CD4-positive, alpha-beta memory T cell (primary cell): ENCODE data around the gene INTS15. TPM values are rescaled to one million over a fixed set of nuclear protein-coding genes. Genes with fewer than 3 reads are reported as not detected.

ENCODE experiments used
- CTCF ChIA-PET: fragments of 350-600 bp; sonication (Branson Sonifier 250); formaldehyde crosslinking; loops from one replicate; lab custom pipeline; 2021; ENCODE audit warnings: inconsistent platforms; ENCODE audit not compliant: partially characterized antibody; lab: Charles Lee
- POLR2A ChIA-PET: fragments of 350-600 bp; sonication (Branson Sonifier 250); formaldehyde crosslinking; loops from one replicate; lab custom pipeline; 2021; ENCODE audit not compliant: partially characterized antibody; lab: Charles Lee
- DNase-seq, 5 donors: peaks; one replicate each; pipeline versions ENCODE4 v3.0.0 to v3.0.0-alpha.2; 2020 to 2022; ENCODE audit warnings: mixed read lengths in 1 of 5
- H3K27ac ChIP-seq: one replicate; pipeline ENCODE4 v1.7.0; 2013; ENCODE audit warnings: low read depth, low read length
- H3K27me3 ChIP-seq: 2 replicates; pipeline ENCODE4 v1.7.0; 2013; ENCODE audit warnings: mild to moderate bottlenecking, low read length, moderate library complexity; ENCODE audit not compliant: insufficient read depth
- H3K36me3 ChIP-seq: 2 replicates; pipeline ENCODE4 v1.7.0; 2013; ENCODE audit warnings: mild to moderate bottlenecking, low read length, moderate library complexity; ENCODE audit not compliant: insufficient read depth
- H3K4me1 ChIP-seq: 2 replicates; pipeline ENCODE4 v1.7.0; 2013; ENCODE audit warnings: mild to moderate bottlenecking, low read length, moderate library complexity; ENCODE audit not compliant: insufficient read depth
- H3K4me3 ChIP-seq, 2 donors: one replicate each; pipeline ENCODE4 v1.7.0; 2013; ENCODE audit warnings: low read length in 2 of 2, mild to moderate bottlenecking in 1 of 2
- H3K9me3 ChIP-seq, 2 donors: one replicate each; pipeline ENCODE4 v1.7.0; 2013; ENCODE audit warnings: low read length in 2 of 2, control low read depth in 1 of 2; ENCODE audit not compliant: control insufficient read depth in 1 of 2
- H3K27ac Mint-ChIP-seq, 7 donors: one replicate each; pipeline ENCODE4 v1.8.0; 2020 to 2021; ENCODE audit warnings: mixed read lengths in 7 of 7, mild to moderate bottlenecking in 6 of 7, inconsistent platforms in 3 of 7, moderate library complexity in 3 of 7
- H3K27me3 Mint-ChIP-seq, 2 donors: one replicate each; pipeline ENCODE4 v1.8.0; 2020 to 2021; ENCODE audit warnings: mixed read lengths in 2 of 2
- H3K36me3 Mint-ChIP-seq, 2 donors: one replicate each; pipeline ENCODE4 v1.8.0; 2020 to 2021; ENCODE audit warnings: mixed read lengths in 2 of 2, inconsistent platforms in 1 of 2, mild to moderate bottlenecking in 1 of 2
- H3K4me1 Mint-ChIP-seq, 4 donors: one replicate each; pipeline ENCODE4 v1.8.0; 2020 to 2021; ENCODE audit warnings: mixed read lengths in 4 of 4, mild to moderate bottlenecking in 1 of 4
- H3K4me3 Mint-ChIP-seq, 8 donors: one replicate each; pipeline ENCODE4 v1.8.0; 2020 to 2021; ENCODE audit warnings: mixed read lengths in 8 of 8, mild to moderate bottlenecking in 7 of 8, moderate library complexity in 6 of 8, inconsistent platforms in 3 of 8
- H3K9me3 Mint-ChIP-seq, 8 donors: one replicate each; pipeline ENCODE4 v1.8.0; 2020 to 2021; ENCODE audit warnings: mixed read lengths in 8 of 8, mild to moderate bottlenecking in 5 of 8, inconsistent platforms in 3 of 8, moderate library complexity in 1 of 8
- intact Hi-C: fragments of 100-400 bp; cut with micrococcal nuclease; formaldehyde crosslinking; loops from one replicate; pipeline ENCODE4 v1.15.1; 2023
- polyA plus RNA-seq, 2 donors: library from polyadenylated mRNA; unstranded; fragments of 300-500 nt; fragmentation: Illumina TruSeq; gene quantifications; one replicate each; pipeline ENCODE4 v1.2.3, GENCODE V29; 2021
- total RNA-seq, 2 experiments: library from RNA; stranded (reverse); gene quantifications; one replicate each; pipeline ENCODE4 v1.2.3, GENCODE V29; 2021

Gene INTS15
- total and polyA plus RNA-seq, 4 experiments from 2014 or later = 25.4 to 62.1 (median 47.0) TPM

GRCh38 chr7:6588566-6588965, 1.3 kb upstream of the INTS15 start:
- no peaks in the 10 kb centered on the region for H3K9me3 Mint-ChIP-seq
- Histone ChIP-seq H3K4me1 (peaks cover 23% of the 10 kb centered on the region), H3K9me3 (no peaks in the 10 kb centered on the region), H3K4me3 (no peak overlapping the region), H3K27me3 (no peaks in the 10 kb centered on the region), H3K27ac (no peak overlapping the region), H3K36me3 (peaks cover 36% of the 10 kb centered on the region)
- peak overlapping the region in 7 of 8 donors; percentile 26 to 75 (median 54) for H3K4me3 Mint-ChIP-seq
- ChIA-PET POLR2A (interaction anchor here (0.9 to 3.5 kb wide), 3 partner anchors 11 to 48 kb away, joined by 3 to 33 read pairs (median 3); partner anchors contain the start of gene ZDHHC4), CTCF (interaction anchor here (0.7 to 1.5 kb wide), 3 partner anchors 11 to 38 kb away, joined by 3 read pairs; partner anchors contain the start of gene ZDHHC4)
- peaks cover 9 to 37% (median 19%) of the 10 kb centered on the region in 4 donors for H3K4me1 Mint-ChIP-seq
- peaks cover 22 to 52% of the 10 kb centered on the region in 2 donors for H3K36me3 Mint-ChIP-seq
- DNase-seq = no peak
- intact Hi-C loops = loop anchor here (5.0 kb wide), 1 partner anchor 269 kb away; no protein-coding TSS in a partner anchor
- no peaks in the 10 kb centered on the region for H3K27me3 Mint-ChIP-seq
- H3K27ac Mint-ChIP-seq = peak overlapping the region in 6 of 7 donors; percentile 36 to 94 (median 86)

- H3K27ac ChIP-seq = no peak overlapping the region
- intact Hi-C loops = loop anchor here (5.0 kb wide), 1 partner anchor 268 kb away; no protein-coding TSS in a partner anchor
- H3K27me3 Mint-ChIP-seq = no peaks in the 10 kb centered on the region
- H3K4me1 Mint-ChIP-seq = peaks cover 10 to 40% (median 20%) of the 10 kb centered on the region in 4 donors
- H3K9me3 Mint-ChIP-seq = no peaks in the 10 kb centered on the region
- peaks cover 23% of the 10 kb centered on the region for H3K4me1 ChIP-seq
- peak overlapping the region in 6 of 7 donors; percentile 42 to 94 (median 86) for H3K27ac Mint-ChIP-seq
- no peaks in the 10 kb centered on the region for H3K27me3 ChIP-seq
- ChIA-PET POLR2A (interaction anchor here (1.0 to 3.5 kb wide), 8 partner anchors 11 to 142 kb away, joined by 3 to 33 read pairs (median 4); partner anchors contain the start of genes DAGLB and ZDHHC4), CTCF (interaction anchor here (1.0 to 1.9 kb wide), 3 partner anchors 12 to 268 kb away, joined by 3 to 10 read pairs (median 3); partner anchors contain the start of gene ZDHHC4)
- peaks cover 36% of the 10 kb centered on the region for H3K36me3 ChIP-seq
- H3K4me3 Mint-ChIP-seq = peak overlapping the region; percentile 58 to 75 (median 68)
- H3K4me3 ChIP-seq = peak overlapping the region in 1 of 2 donors; percentile 92
- H3K36me3 Mint-ChIP-seq = peaks cover 22 to 53% of the 10 kb centered on the region in 2 donors
- DNase-seq = no peak
- no peaks in the 10 kb centered on the region for H3K9me3 ChIP-seq
Measured at GRCh38 chr7:6589151-6589828, 531 bp upstream of the INTS15 start.

GRCh38 chr7:6590645-6591110, 857 bp downstream of the INTS15 start:
- peaks cover 24 to 52% of the 10 kb centered on the region in 2 donors for H3K36me3 Mint-ChIP-seq
- ChIA-PET CTCF (interaction anchor here (0.9 to 2.5 kb wide), 7 partner anchors 13 to 154 kb away, joined by 3 to 10 read pairs (median 3); partner anchors contain the start of gene ZDHHC4), POLR2A (interaction anchor here (0.6 to 3.5 kb wide), 9 partner anchors 10 to 112 kb away, joined by 3 to 33 read pairs (median 3); partner anchors contain the start of genes ZDHHC4 and ZNF316)
- no peak for DNase-seq
- peak overlapping the region; percentile 34 to 92 for H3K4me3 ChIP-seq
- peak overlapping the region; percentile 72 for H3K27ac ChIP-seq
- peaks cover 38% of the 10 kb centered on the region for H3K36me3 ChIP-seq
- no peaks in the 10 kb centered on the region for H3K9me3 Mint-ChIP-seq
- peak overlapping the region; percentile 89 to 93 (median 91) for H3K4me3 Mint-ChIP-seq
- peaks cover 23% of the 10 kb centered on the region for H3K4me1 ChIP-seq
- intact Hi-C loops = loop anchor here (1.0 to 5.0 kb wide), 5 partner anchors 13 to 734 kb away; partner anchors contain the start of genes ZDHHC4, ZNF12 and ZNF316
- no peaks in the 10 kb centered on the region for H3K27me3 Mint-ChIP-seq
- peaks cover 11 to 43% (median 20%) of the 10 kb centered on the region in 4 donors for H3K4me1 Mint-ChIP-seq
- no peaks in the 10 kb centered on the region for H3K9me3 ChIP-seq
- H3K27ac Mint-ChIP-seq = peak overlapping the region; percentile 89 to 98 (median 94)
- H3K27me3 ChIP-seq = no peaks in the 10 kb centered on the region

- no peak for DNase-seq
- Histone ChIP-seq H3K27ac (no peak overlapping the region), H3K4me1 (no peaks in the 10 kb centered on the region), H3K4me3 (no peak overlapping the region), H3K27me3 (no peaks in the 10 kb centered on the region), H3K36me3 (peaks cover 54% of the 10 kb centered on the region), H3K9me3 (no peaks in the 10 kb centered on the region)
- POLR2A ChIA-PET = interaction anchor here (1.2 kb wide), 1 partner anchor 11 kb away, joined by 3 read pairs; the partner anchor contains the start of gene INTS15
- Mint-ChIP-seq H3K27me3 (no peaks in the 10 kb centered on the region), H3K4me1 (peaks cover 6 to 22% (median 7%) of the 10 kb centered on the region in 4 donors), H3K9me3 (no peaks in the 10 kb centered on the region), H3K27ac (peak overlapping the region in 1 of 7 donors; percentile 66), H3K4me3 (no peak overlapping the region), H3K36me3 (peaks cover 45 to 69% of the 10 kb centered on the region in 2 donors)
- CTCF ChIA-PET = interaction anchor here (0.9 to 1.0 kb wide), 2 partner anchors 11 to 21 kb away, joined by 3 to 6 read pairs; no protein-coding TSS in a partner anchor
- intact Hi-C loops = no loop called here
Measured at GRCh38 chr7:6600093-6600492, 10.3 kb downstream of the INTS15 start.

GRCh38 chr7:6604458-6604857, 14.6 kb downstream of the INTS15 start:
- CTCF ChIA-PET = interaction anchor here (1.2 kb wide), 1 partner anchor 88 kb away, joined by 4 read pairs; no protein-coding TSS in a partner anchor
- Histone ChIP-seq H3K9me3 (no peaks in the 10 kb centered on the region), H3K27ac (no peak overlapping the region), H3K4me3 (no peak overlapping the region), H3K4me1 (no peaks in the 10 kb centered on the region), H3K27me3 (no peaks in the 10 kb centered on the region), H3K36me3 (peaks cover 31% of the 10 kb centered on the region)
- no peak overlapping the region for H3K4me3 Mint-ChIP-seq
- peaks cover 23 to 52% of the 10 kb centered on the region in 2 donors for H3K36me3 Mint-ChIP-seq
- H3K4me1 Mint-ChIP-seq = peaks cover 6 to 12% (median 6%) of the 10 kb centered on the region in 4 donors
- DNase-seq = no peak
- no peak overlapping the region for H3K27ac Mint-ChIP-seq
- peaks cover 0 to 2% (median 0%) of the 10 kb centered on the region in 8 donors for H3K9me3 Mint-ChIP-seq
- POLR2A ChIA-PET = no interaction called here
- intact Hi-C loops = no loop called here
- no peaks in the 10 kb centered on the region for H3K27me3 Mint-ChIP-seq

GRCh38 chr7:6606866-6607583, 17.2 kb downstream of the INTS15 start:
- no peak overlapping the region for H3K27ac Mint-ChIP-seq
- Histone ChIP-seq H3K27me3 (no peaks in the 10 kb centered on the region), H3K27ac (no peak overlapping the region), H3K36me3 (peaks cover 22% of the 10 kb centered on the region), H3K4me1 (no peaks in the 10 kb centered on the region), H3K9me3 (no peaks in the 10 kb centered on the region), H3K4me3 (no peak overlapping the region)
- H3K27me3 Mint-ChIP-seq = no peaks in the 10 kb centered on the region
- CTCF ChIA-PET = no interaction called here
- no peak for DNase-seq
- H3K36me3 Mint-ChIP-seq = peaks cover 11 to 41% of the 10 kb centered on the region in 2 donors
- peaks cover 0 to 2% (median 0%) of the 10 kb centered on the region in 8 donors for H3K9me3 Mint-ChIP-seq
- intact Hi-C loops = no loop called here
- H3K4me3 Mint-ChIP-seq = no peak overlapping the region
- POLR2A ChIA-PET = interaction anchor here (0.6 kb wide), 1 partner anchor 32 kb away, joined by 4 read pairs; no protein-coding TSS in a partner anchor
- peaks cover 4 to 10% (median 5%) of the 10 kb centered on the region in 4 donors for H3K4me1 Mint-ChIP-seq
